ENCODE data around the gene SETD3.

GRCh38 chr14:99516871-99517642 is 36.4 kb upstream of the SETD3 start:
- TF ChIP-seq RAD21 (IDR thresholded peaks at IDR 0.05 in 1 of 2, conservative IDR thresholded peaks at IDR 0.05 in 1 of 2; ENCODE audit: low read depth in 2 of 2, low read length in 2 of 2) = peak in 1 of 2 experiments; percentile 34; a peak in 1 of 4 replicates
- TF ChIP-seq PHF8 (conservative IDR thresholded peaks at IDR 0.05; ENCODE audit: low read depth, low read length) = no peak
- no peak for TF ChIP-seq POLR2AphosphoS5 (IDR thresholded peaks at IDR 0.05; ENCODE audit: low read depth, low read length)
- TF ChIP-seq CHD1 (IDR thresholded peaks at IDR 0.05; ENCODE audit: low read depth, low read length) = no peak
- TF ChIP-seq EGR1 (IDR thresholded peaks at IDR 0.05; ENCODE audit: borderline replicate concordance, low read depth, low read length) = no peak
- no peak for TF ChIP-seq POLR2A (IDR thresholded peaks at IDR 0.05; ENCODE audit: control extremely low read depth in 1 of 2, low read depth in 2 of 2, low read length in 2 of 2)
- TF ChIP-seq CTCF (IDR thresholded peaks at IDR 0.05; ENCODE audit: control extremely low read depth in 1 of 3, insufficient read depth in 1 of 3, low read depth in 1 of 3, low read length in 3 of 3) = peak in 2 of 3 experiments; percentile 9 to 17; a peak in 2 of 4 replicates
- no peak for TF ChIP-seq GTF2F1 (IDR thresholded peaks at IDR 0.05; ENCODE audit: borderline replicate concordance, low read depth, low read length)

Data from H1 (cell line).